Measurements from ENCODE around the gene C6orf132. TPM values are rescaled to one million over a fixed set of nuclear protein-coding genes. Genes with fewer than 3 reads are reported as not detected.

Gene C6orf132
- total and polyA plus RNA-seq, 9 of the 15 experiments (the other 6 are each of a cell fraction or from before 2014, with no cell fraction given): 0.06 to 0.35 (median 0.14) TPM

- TF ChIP-seq ZNF197 (CRISPR knock-in tag; IDR thresholded peaks at IDR 0.05; ENCODE audit: low read depth) (no peak), POLR2H (tag; IDR thresholded peaks at IDR 0.05; ENCODE audit: low read depth) (no peak), ZNF232 (CRISPR knock-in tag; IDR thresholded peaks at IDR 0.05) (no peak), ZC3H8 (IDR thresholded peaks at IDR 0.05) (peak; percentile 18; the same call in 1 of the 2 replicates), ATF3 (IDR thresholded peaks at IDR 0.05) (peak; percentile 36; the same call in 1 of the 2 replicates), ATF3 (CRISPR knock-in tag; conservative IDR thresholded peaks at IDR 0.05) (no peak), PURB (CRISPR knock-in tag; IDR thresholded peaks at IDR 0.05; ENCODE audit: low read depth) (no peak), ZNF436 (CRISPR knock-in tag; IDR thresholded peaks at IDR 0.05) (no peak), ZNF764 (CRISPR knock-in tag; IDR thresholded peaks at IDR 0.05; ENCODE audit: low read depth) (no peak), ZEB2 (IDR thresholded peaks at IDR 0.05) (0 out of 2 replicates have a peak, but pooled peaks have one; percentile 8), ZNF76 (CRISPR knock-in tag; IDR thresholded peaks at IDR 0.05; ENCODE audit: borderline replicate concordance) (no peak), BCOR (IDR thresholded peaks at IDR 0.05) (peak; percentile 95), NFE2 (IDR thresholded peaks at IDR 0.05; ENCODE audit: low read depth) (no peak), RB1 (IDR thresholded peaks at IDR 0.05; ENCODE audit: low read depth) (no peak; the same call in 1 of the 2 replicates), ESRRB (CRISPR knock-in tag; IDR thresholded peaks at IDR 0.05; ENCODE audit: borderline replicate concordance) (no peak), PTBP1 (IDR thresholded peaks at IDR 0.05; ENCODE audit: low read depth, low read length) (no peak), ZNF41 (CRISPR knock-in tag; conservative IDR thresholded peaks at IDR 0.05) (no peak), CEBPG (CRISPR knock-in tag; IDR thresholded peaks at IDR 0.05) (no peak), CEBPG (tag; conservative IDR thresholded peaks at IDR 0.05 in 1 of 2, IDR thresholded peaks at IDR 0.05 in 1 of 2) (peak in 1 of 2 experiments; percentile 31; a peak in 1 of 4 replicates), ZZZ3 (IDR thresholded peaks at IDR 0.05) (no peak), TRIM25 (IDR thresholded peaks at IDR 0.05; ENCODE audit: borderline replicate concordance) (no peak), PHF21A (IDR thresholded peaks at IDR 0.05; ENCODE audit: borderline replicate concordance, low read depth) (no peak), ARHGAP35 (IDR thresholded peaks at IDR 0.05; ENCODE audit: partially characterized antibody) (peak; percentile 58), TAL1 (IDR thresholded peaks at IDR 0.05) (no peak; the same call in 1 of the 2 replicates), IRF9 (tag; IDR thresholded peaks at IDR 0.05) (0 out of 2 replicates have a peak, but pooled peaks have one; percentile 31), ELF2 (CRISPR knock-in tag; IDR thresholded peaks at IDR 0.05) (no peak), ZBTB7A (IDR thresholded peaks at IDR 0.05; ENCODE audit: borderline replicate concordance, control insufficient read depth, low read depth, low read length) (no peak)
Observed at GRCh38 chr6:42090819-42091717, 51.4 kb downstream of the C6orf132 start (continued).

Data from K562 (cell line).